Spleen (tissue), 7 donors: ENCODE measurements around the gene WNT6.

Experiments used
- POLR2AphosphoS5 ChIP-seq, 3 donors: sonication (generic); formaldehyde crosslinking; IDR thresholded peaks; one replicate each; pipeline ENCODE4 v1.5.1; 2017; ENCODE audit warnings: antibody characterized with exemption in 3 of 3
- TF ChIP-seq, protein P1 (sequence below), 11 experiments: fragments of 200-600 bp in 7 of 11; fragments of 450-650 bp in 4 of 11; sonication (generic) in 4 of 11; IDR thresholded peaks in 8 of 11; conservative IDR thresholded peaks in 3 of 11; 1 replicate in 7 of 11; 2 replicates in 4 of 11; pipeline versions ENCODE4 v1.4.0 to v1.8.0; 2016 to 2021; ENCODE audit warnings: antibody characterized with exemption in 11 of 11, inconsistent platforms in 4 of 11, mild to moderate bottlenecking in 1 of 11
- donor health status: DM: no; HTN: no; CAD: no; lungs with moderate emphysema.
- donor health status: DM: no; HTN: no; CAD: no.
- donor health status: DM: no; HTN: no; CAD: no.

DNA sequence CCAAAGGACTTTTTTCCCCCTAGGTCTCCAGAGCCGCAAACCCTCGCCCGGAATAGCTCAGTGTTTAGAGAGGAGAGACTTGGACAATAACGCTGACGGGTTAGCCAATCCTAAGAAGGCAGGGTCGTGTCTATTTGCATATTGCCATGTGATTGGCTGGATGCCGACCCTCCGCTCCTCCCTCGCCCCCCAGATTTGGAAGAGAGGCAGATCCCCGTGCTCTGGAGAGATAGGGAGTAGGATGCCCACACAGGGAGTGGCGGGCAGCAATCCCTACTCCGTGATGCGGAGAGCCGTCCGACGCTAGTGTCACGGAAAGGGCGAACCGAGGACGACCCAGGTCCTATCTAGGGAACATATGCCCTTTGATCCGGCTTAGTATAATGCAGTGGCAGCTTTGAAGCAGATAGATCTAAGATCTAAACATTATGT lies 1.4 kb downstream of the WNT6 start:
- TF ChIP-seq, protein P1, sequence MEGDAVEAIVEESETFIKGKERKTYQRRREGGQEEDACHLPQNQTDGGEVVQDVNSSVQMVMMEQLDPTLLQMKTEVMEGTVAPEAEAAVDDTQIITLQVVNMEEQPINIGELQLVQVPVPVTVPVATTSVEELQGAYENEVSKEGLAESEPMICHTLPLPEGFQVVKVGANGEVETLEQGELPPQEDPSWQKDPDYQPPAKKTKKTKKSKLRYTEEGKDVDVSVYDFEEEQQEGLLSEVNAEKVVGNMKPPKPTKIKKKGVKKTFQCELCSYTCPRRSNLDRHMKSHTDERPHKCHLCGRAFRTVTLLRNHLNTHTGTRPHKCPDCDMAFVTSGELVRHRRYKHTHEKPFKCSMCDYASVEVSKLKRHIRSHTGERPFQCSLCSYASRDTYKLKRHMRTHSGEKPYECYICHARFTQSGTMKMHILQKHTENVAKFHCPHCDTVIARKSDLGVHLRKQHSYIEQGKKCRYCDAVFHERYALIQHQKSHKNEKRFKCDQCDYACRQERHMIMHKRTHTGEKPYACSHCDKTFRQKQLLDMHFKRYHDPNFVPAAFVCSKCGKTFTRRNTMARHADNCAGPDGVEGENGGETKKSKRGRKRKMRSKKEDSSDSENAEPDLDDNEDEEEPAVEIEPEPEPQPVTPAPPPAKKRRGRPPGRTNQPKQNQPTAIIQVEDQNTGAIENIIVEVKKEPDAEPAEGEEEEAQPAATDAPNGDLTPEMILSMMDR (IDR thresholded peaks at IDR 0.05 in 8 of 11, conservative IDR thresholded peaks at IDR 0.05 in 3 of 11) = no peak
- TF ChIP-seq POLR2AphosphoS5 (IDR thresholded peaks at IDR 0.05) = peak in 2 of 3 donors; percentile 31 to 73
